ENCODE data around the gene FIGNL1.

The FIGNL1 gene

GRCh38 chr7:50397320-50397970 lies 52.7 kb downstream of the FIGNL1 start:
- WGBS, 2 experiments (ENCODE audit: insufficient coverage in 2 of 2) = no CpG with 5 or more reads among the region's 2 CpGs

GRCh38 chr7:50396856-50397255 lies 53.3 kb downstream of the FIGNL1 start:
- WGBS, 2 experiments (ENCODE audit: insufficient coverage in 2 of 2) = 71 to 75% methylated on average over 1 of the region's 2 CpGs
- H3K36me3 ChIP-seq (ENCODE audit: control insufficient read depth, insufficient read depth, low read length) = no peaks in the 10 kb centered on the region
- H3K4me1 ChIP-seq (ENCODE audit: control insufficient read depth, insufficient read depth, low read length, poor library complexity, severe bottlenecking) = no peaks in the 10 kb centered on the region
- no peak overlapping the region for H3K27ac ChIP-seq (ENCODE audit: low read depth, low read length, severe bottlenecking)
- no peak overlapping the region for H3K4me3 ChIP-seq (ENCODE audit: extremely low read depth, insufficient read depth, low read length, poor library complexity, severe bottlenecking)
- H3K9me3 ChIP-seq (ENCODE audit: control insufficient read depth, low read length) = no peaks in the 10 kb centered on the region

More at GRCh38 chr7:50397320-50397970, 52.7 kb downstream of the FIGNL1 start:
- Histone ChIP-seq H3K4me1 (ENCODE audit: control insufficient read depth, insufficient read depth, low read length, poor library complexity, severe bottlenecking) (no peaks in the 10 kb centered on the region), H3K4me3 (ENCODE audit: extremely low read depth, insufficient read depth, low read length, poor library complexity, severe bottlenecking) (no peak overlapping the region), H3K27ac (ENCODE audit: low read depth, low read length, severe bottlenecking) (no peak overlapping the region), H3K9me3 (ENCODE audit: control insufficient read depth, low read length) (no peaks in the 10 kb centered on the region), H3K36me3 (ENCODE audit: control insufficient read depth, insufficient read depth, low read length) (no peaks in the 10 kb centered on the region)

GRCh38 chr7:50394315-50394714 lies 55.8 kb downstream of the FIGNL1 start:
- Histone ChIP-seq H3K36me3 (ENCODE audit: control insufficient read depth, insufficient read depth, low read length) (no peaks in the 10 kb centered on the region), H3K4me1 (ENCODE audit: control insufficient read depth, insufficient read depth, low read length, poor library complexity, severe bottlenecking) (no peaks in the 10 kb centered on the region), H3K9me3 (ENCODE audit: control insufficient read depth, low read length) (no peaks in the 10 kb centered on the region), H3K27ac (ENCODE audit: low read depth, low read length, severe bottlenecking) (no peak overlapping the region), H3K4me3 (ENCODE audit: extremely low read depth, insufficient read depth, low read length, poor library complexity, severe bottlenecking) (no peak overlapping the region)
- 100% methylated on average over 1 of the region's 1 CpG; no CpG with 5 or more reads in 1 of the 2 experiments for WGBS, 2 experiments (ENCODE audit: insufficient coverage in 2 of 2)
